Measurements from ENCODE around the gene ATP6V0A4.
"Not testable (repeated sequence)": the region's sequence is repeated elsewhere in the genome, so short reads cannot be mapped to it uniquely, and the experiment has no call there.

Gene ATP6V0A4

DNA sequence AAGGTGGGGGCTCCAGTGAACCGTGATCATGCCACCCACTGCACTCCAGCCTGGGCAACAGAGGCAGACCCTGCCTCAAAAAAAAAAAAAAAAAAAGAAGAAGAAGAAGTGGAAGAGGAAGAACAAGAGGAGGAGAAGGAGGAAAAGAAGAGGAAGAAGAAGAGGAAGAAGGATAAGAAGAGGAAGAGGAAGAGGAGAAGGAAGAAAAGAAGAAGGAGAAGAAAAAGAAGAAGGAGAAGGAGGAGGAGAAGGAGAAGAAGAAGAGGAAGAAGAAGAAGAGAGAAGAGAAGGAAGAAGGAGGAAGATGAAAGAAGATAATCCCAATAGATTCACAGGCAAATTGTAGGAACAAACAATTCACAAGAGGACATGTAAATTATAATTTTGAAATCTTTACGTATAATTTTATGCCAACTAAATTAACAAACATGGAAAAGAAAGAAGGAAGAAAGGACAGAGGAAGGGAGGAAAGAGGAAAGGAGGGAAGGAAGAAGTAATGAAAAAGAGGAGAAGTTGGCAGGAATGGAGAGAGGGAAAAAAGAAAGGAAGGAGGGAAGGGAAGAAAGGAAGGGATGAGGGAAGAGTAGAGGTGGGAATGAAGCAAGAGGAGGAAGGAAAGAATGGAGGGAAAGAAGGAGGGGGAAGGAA is 100.3 kb downstream of the ATP6V0A4 start:
- FAIRE-seq (no peak), DNase-seq (ENCODE audit: insufficient read length, low spot score) (no peak)
- TF ChIP-seq, protein P1, sequence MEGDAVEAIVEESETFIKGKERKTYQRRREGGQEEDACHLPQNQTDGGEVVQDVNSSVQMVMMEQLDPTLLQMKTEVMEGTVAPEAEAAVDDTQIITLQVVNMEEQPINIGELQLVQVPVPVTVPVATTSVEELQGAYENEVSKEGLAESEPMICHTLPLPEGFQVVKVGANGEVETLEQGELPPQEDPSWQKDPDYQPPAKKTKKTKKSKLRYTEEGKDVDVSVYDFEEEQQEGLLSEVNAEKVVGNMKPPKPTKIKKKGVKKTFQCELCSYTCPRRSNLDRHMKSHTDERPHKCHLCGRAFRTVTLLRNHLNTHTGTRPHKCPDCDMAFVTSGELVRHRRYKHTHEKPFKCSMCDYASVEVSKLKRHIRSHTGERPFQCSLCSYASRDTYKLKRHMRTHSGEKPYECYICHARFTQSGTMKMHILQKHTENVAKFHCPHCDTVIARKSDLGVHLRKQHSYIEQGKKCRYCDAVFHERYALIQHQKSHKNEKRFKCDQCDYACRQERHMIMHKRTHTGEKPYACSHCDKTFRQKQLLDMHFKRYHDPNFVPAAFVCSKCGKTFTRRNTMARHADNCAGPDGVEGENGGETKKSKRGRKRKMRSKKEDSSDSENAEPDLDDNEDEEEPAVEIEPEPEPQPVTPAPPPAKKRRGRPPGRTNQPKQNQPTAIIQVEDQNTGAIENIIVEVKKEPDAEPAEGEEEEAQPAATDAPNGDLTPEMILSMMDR (IDR thresholded peaks at IDR 0.05; ENCODE audit: insufficient read depth, missing control alignments) = no peak

DNA sequence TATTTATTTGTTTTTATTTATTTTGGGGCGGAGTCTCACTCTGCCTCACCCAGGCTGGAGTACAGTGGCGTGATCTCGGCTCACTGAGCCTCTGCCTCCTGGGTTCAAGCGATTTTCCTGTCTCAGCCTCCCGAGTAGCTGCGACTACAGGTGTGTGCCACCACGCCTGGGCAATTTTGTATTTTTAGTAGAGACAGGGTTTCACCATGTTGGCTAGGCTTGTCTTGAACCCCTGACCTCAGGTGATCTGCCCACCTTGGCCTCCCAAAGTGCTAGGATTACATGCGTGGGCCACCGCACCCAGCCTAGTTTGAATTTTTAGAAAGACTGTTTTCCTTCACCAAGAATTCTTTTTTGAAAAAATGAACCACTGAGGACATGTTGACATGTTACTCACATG is 102.2 kb downstream of the ATP6V0A4 start:
- FAIRE-seq; DNase-seq (ENCODE audit: insufficient read length, low spot score): not testable (repeated sequence)

DNA sequence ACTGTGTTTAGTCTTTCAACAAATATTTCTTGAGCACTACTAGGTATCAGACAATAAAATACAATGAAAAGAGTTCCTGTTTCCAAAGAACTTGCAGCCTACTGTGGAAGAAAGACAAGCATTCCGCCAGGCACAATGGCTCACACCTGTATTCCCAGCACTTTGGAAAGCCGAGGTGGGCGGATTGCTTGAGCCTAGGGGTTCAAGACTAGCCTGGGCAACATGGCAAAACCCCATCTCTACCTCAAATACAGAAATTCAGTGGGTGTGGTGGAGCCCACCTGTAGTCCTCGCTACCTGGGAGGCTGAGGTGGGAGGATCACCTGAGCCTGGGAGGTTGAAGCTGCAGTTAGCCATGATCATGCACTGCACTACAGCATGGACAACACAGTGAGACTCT is 102.9 kb downstream of the ATP6V0A4 start:
- DNase-seq (ENCODE audit: insufficient read length, low spot score) (no peak), FAIRE-seq (no peak)
- TF ChIP-seq, protein P1 (IDR thresholded peaks at IDR 0.05; ENCODE audit: insufficient read depth, missing control alignments) = no peak

DNA sequence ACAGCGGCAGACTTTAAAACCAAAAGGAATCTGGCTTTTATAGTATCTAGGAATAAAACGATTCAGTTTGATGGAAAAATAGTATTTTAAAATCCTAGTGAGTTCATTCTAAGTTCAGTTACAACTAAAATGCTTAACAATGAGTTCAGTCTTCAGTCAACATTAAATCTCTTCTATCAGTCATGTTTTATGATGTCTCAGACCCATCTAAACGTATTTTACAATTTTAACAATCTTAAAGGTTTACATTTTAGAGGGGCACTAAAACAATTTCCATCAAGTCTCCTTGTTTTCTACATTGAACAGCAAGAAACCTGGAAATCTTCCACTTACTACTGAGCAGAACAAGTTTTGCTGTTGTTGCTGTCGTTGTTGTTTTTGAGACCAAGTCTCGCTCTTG is 106.8 kb downstream of the ATP6V0A4 start:
- FAIRE-seq = no peak
- TF ChIP-seq, protein P1 (IDR thresholded peaks at IDR 0.05; ENCODE audit: insufficient read depth, missing control alignments) = no peak
- no peak for DNase-seq (ENCODE audit: insufficient read length, low spot score)

DNA sequence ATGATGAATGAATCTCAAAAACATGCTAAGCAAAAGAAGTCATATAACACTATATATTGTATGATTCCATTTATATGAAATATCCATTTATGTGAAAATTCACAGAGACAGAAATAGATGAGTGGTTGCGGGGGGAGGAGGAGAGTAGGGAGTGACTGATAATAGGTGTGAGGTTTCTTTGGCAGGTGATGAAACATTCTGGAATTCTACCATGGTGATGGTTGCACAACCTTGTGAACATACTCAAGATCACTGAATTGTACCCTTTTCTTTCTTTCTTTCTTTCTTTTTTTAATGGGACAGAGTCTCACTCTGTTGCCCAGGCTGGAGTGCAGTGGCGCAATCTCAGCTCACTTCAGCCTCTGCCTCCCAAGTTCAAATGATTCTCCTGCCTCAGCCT is 107.5 kb downstream of the ATP6V0A4 start:
- FAIRE-seq = no peak
- DNase-seq (ENCODE audit: insufficient read length, low spot score) = no peak
- TF ChIP-seq, protein P1 (IDR thresholded peaks at IDR 0.05; ENCODE audit: insufficient read depth, missing control alignments) = no peak

DNA sequence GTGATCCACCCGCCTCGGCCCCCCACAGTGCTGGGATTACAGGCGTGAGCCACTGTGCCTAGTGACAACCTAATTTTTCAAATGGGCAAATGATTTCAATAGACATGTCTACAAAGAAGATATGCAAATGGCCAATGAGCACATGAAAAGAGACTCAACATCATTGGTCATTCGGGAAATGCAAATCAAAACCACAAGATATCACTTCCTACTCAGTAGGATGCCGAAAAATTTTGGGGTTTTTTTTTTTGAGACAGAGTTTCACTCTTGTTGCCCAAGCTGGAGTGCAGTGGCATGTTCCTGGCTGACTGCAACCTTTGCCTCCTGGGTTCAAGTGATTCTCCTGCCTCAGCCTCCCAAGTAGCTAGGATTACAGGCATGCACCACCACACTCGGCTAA is 110.0 kb downstream of the ATP6V0A4 start:
- not testable (repeated sequence) for FAIRE-seq; DNase-seq (ENCODE audit: insufficient read length, low spot score)

DNA sequence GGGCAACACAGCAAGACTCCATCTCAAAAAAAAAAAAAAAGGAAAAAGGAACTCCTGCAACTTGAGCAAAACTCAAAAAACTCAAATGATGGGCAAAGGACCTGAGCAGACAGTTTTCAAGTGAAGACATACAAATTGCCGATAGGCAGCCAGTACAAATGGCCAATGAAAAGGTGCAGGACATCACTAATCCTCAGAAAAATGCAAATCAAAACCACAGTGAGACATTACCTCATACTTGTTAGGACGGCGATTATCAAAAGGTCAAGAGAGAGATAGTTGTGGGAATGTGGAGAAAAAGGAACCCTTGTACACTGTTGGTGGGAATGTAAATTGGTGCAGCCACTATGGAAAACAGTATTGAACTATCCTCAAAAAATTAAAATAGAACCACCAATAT is 113.7 kb downstream of the ATP6V0A4 start:
- TF ChIP-seq, protein P1 (IDR thresholded peaks at IDR 0.05; ENCODE audit: insufficient read depth, missing control alignments) = no peak
- FAIRE-seq (no peak), DNase-seq (ENCODE audit: insufficient read length, low spot score) (no peak)

DNA sequence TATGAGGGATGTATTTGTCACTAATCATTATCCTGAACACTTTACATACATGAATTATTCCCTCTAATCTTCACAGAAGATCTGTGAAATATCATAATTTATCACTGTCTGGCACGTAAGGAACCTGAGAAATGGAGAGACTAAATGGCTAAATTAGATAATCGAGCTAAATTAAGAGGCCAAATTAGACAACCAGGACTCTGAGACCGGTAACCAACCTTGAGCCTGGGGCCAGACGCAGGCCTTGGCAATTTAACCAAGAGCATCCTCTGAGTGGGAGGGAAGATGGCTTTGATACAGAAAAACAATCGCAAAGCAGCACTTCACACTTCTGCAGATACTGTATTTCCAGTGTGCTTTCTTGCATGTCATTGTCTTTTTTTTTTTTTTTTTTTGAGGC is 118.2 kb downstream of the ATP6V0A4 start:
- TF ChIP-seq, protein P1 (IDR thresholded peaks at IDR 0.05; ENCODE audit: insufficient read depth, missing control alignments) = no peak
- DNase-seq (ENCODE audit: insufficient read length, low spot score) (no peak), FAIRE-seq (no peak)

Measured in D721Med (cell line).